HepG2 (cell line): ENCODE results near the gene SLC12A3. TPM values are rescaled to one million over a fixed set of nuclear protein-coding genes. Genes with fewer than 3 reads are reported as not detected.

ENCODE experiments used
- MXD4 ChIP-seq: IDR thresholded peaks from 2 replicates; pipeline ENCODE4 v1.6.1; 2016; ENCODE audit warnings: mild to moderate bottlenecking, missing biosample characterization, missing genetic modification reagents
- RXRA ChIP-seq: sonication (generic); formaldehyde crosslinking; IDR thresholded peaks from 2 replicates; pipeline ENCODE4 v1.5.1; 2020; ENCODE audit warnings: missing genetic modification reagents
- ZFP36L2 ChIP-seq: sonication (generic); formaldehyde crosslinking; IDR thresholded peaks from 2 replicates; pipeline ENCODE4 v1.4.0; 2020; ENCODE audit warnings: missing genetic modification reagents
- ZNF280B ChIP-seq: sonication (generic); formaldehyde crosslinking; IDR thresholded peaks from 2 replicates; pipeline ENCODE4 v1.5.0; 2020; ENCODE audit warnings: missing genetic modification reagents, mild to moderate bottlenecking, borderline replicate concordance
- polyA plus RNA-seq, 8 experiments: library from polyadenylated mRNA; depleted of rRNA in 3 of 8; stranded (reverse) in 7 of 8; unstranded in 1 of 8; fragments of >200 nt; fragmentation: Illumina TruSeq in 4 of 8; extraction: Trizol in 4 of 8; gene quantifications; 2 replicates each; pipeline versions ENCODE4 v1.2.1 to v1.2.3, GENCODE V29; 2011 to 2016; ENCODE audit warnings: low read depth in 4 of 8, missing spikeins in 1 of 8, mixed read lengths in 1 of 8; ENCODE audit not compliant: insufficient read depth in 1 of 8
- total RNA-seq, 5 experiments: library from RNA; depleted of rRNA; stranded (reverse); fragments of >200 nt; fragmentation: Illumina TruSeq; extraction: Trizol; gene quantifications; 2 replicates each; pipeline ENCODE4 v1.2.3, GENCODE V29; 2016; ENCODE audit warnings: low read depth in 1 of 5
- TF ChIP-seq, protein P1 (sequence below): sonication (generic); formaldehyde crosslinking; IDR thresholded peaks from 2 replicates; pipeline ENCODE4 v1.4.0; 2020; ENCODE audit warnings: missing genetic modification reagents, mild to moderate bottlenecking, borderline replicate concordance
- TF ChIP-seq, protein P2 (sequence below): sonication (generic); formaldehyde crosslinking; IDR thresholded peaks from 2 replicates; pipeline ENCODE4 v1.4.0; 2020; ENCODE audit warnings: missing genetic modification reagents, borderline replicate concordance
- TF ChIP-seq, protein P3 (sequence below): sonication (generic); formaldehyde crosslinking; IDR thresholded peaks from 2 replicates; pipeline ENCODE4 v1.8.1; 2022; ENCODE audit warnings: low read depth, mild to moderate bottlenecking, missing genetic modification reagents
- TF ChIP-seq, protein P4 (sequence below): sonication (generic); formaldehyde crosslinking; IDR thresholded peaks from 2 replicates; pipeline ENCODE4 v1.5.0; 2020; ENCODE audit warnings: missing genetic modification reagents
- TF ChIP-seq, protein P5 (sequence below), 2 experiments: fragments of 450-650 bp in 1 of 2; sonication (generic) in 1 of 2; formaldehyde crosslinking; IDR thresholded peaks; 2 replicates each; pipeline versions ENCODE4 v1.5.0 to v1.8.0; 2020 to 2022; ENCODE audit warnings: mild to moderate bottlenecking in 1 of 2, missing genetic modification reagents in 1 of 2
- TF ChIP-seq, protein P6 (sequence below): IDR thresholded peaks from 2 replicates; pipeline ENCODE4 v1.6.1; 2016; ENCODE audit warnings: low read depth

Gene SLC12A3
- total and polyA plus RNA-seq, 2 of the 13 experiments (the other 11 are each of a cell fraction or from before 2014, with no cell fraction given), result 6.2 TPM; not detected in 1

DNA sequence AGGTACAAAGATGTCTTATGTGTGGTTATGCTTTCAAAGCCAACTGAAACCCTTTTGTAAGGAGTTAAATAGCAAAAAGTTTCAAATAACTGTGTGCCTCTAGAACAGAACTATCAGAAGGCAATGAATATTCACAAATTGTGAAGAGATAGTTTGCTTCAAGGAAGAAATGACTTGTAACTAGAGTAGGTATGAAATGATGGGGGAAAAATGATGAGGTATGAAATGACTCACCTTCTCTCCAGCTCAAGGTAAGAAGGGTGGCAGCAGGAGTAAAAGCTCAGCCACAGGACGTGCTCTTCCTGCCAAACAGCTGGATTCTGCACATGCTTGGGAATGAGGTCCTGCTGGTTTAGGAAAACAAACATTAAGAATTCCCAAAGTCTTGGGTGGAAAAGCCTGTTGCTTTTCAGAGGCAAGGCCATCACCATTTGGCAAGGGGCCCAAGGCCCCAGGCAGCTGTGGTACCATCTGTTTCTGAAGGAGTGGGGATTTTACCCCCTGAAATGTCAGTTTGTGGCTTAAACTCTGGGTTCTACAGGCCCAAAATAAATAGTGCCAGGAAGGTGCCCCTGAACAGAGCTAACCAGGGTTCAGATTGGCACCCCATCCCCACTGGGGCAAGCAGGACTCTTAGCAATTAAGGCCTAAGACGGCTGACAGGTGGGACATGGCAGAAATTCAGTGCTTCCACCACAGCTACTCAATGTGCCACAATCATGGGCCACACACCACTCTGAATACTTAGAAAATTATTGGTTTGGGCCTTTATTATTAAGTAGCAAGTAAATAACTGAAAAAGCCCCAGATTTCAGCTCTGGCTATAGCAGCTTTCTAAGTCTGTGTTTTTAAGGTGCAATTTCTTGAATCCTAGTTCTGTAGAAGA is 80.2 kb downstream of the SLC12A3 start (continued):
- TF ChIP-seq, protein P1, sequence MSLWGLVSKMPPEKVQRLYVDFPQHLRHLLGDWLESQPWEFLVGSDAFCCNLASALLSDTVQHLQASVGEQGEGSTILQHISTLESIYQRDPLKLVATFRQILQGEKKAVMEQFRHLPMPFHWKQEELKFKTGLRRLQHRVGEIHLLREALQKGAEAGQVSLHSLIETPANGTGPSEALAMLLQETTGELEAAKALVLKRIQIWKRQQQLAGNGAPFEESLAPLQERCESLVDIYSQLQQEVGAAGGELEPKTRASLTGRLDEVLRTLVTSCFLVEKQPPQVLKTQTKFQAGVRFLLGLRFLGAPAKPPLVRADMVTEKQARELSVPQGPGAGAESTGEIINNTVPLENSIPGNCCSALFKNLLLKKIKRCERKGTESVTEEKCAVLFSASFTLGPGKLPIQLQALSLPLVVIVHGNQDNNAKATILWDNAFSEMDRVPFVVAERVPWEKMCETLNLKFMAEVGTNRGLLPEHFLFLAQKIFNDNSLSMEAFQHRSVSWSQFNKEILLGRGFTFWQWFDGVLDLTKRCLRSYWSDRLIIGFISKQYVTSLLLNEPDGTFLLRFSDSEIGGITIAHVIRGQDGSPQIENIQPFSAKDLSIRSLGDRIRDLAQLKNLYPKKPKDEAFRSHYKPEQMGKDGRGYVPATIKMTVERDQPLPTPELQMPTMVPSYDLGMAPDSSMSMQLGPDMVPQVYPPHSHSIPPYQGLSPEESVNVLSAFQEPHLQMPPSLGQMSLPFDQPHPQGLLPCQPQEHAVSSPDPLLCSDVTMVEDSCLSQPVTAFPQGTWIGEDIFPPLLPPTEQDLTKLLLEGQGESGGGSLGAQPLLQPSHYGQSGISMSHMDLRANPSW (CRISPR knock-in tag), result no peak
- TF ChIP-seq, protein P2, sequence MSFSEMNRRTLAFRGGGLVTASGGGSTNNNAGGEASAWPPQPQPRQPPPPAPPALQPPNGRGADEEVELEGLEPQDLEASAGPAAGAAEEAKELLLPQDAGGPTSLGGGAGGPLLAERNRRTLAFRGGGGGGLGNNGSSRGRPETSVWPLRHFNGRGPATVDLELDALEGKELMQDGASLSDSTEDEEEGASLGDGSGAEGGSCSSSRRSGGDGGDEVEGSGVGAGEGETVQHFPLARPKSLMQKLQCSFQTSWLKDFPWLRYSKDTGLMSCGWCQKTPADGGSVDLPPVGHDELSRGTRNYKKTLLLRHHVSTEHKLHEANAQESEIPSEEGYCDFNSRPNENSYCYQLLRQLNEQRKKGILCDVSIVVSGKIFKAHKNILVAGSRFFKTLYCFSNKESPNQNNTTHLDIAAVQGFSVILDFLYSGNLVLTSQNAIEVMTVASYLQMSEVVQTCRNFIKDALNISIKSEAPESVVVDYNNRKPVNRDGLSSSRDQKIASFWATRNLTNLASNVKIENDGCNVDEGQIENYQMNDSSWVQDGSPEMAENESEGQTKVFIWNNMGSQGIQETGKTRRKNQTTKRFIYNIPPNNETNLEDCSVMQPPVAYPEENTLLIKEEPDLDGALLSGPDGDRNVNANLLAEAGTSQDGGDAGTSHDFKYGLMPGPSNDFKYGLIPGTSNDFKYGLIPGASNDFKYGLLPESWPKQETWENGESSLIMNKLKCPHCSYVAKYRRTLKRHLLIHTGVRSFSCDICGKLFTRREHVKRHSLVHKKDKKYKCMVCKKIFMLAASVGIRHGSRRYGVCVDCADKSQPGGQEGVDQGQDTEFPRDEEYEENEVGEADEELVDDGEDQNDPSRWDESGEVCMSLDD (CRISPR knock-in tag), result no peak
- no peak for TF ChIP-seq MXD4 (CRISPR knock-in tag)
- no peak for TF ChIP-seq RXRA (CRISPR knock-in tag)
- TF ChIP-seq, protein P3, sequence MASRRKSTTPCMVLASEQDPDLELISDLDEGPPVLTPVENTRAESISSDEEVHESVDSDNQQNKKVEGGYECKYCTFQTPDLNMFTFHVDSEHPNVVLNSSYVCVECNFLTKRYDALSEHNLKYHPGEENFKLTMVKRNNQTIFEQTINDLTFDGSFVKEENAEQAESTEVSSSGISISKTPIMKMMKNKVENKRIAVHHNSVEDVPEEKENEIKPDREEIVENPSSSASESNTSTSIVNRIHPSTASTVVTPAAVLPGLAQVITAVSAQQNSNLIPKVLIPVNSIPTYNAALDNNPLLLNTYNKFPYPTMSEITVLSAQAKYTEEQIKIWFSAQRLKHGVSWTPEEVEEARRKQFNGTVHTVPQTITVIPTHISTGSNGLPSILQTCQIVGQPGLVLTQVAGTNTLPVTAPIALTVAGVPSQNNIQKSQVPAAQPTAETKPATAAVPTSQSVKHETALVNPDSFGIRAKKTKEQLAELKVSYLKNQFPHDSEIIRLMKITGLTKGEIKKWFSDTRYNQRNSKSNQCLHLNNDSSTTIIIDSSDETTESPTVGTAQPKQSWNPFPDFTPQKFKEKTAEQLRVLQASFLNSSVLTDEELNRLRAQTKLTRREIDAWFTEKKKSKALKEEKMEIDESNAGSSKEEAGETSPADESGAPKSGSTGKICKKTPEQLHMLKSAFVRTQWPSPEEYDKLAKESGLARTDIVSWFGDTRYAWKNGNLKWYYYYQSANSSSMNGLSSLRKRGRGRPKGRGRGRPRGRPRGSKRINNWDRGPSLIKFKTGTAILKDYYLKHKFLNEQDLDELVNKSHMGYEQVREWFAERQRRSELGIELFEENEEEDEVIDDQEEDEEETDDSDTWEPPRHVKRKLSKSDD, result no peak
- TF ChIP-seq, protein P4, sequence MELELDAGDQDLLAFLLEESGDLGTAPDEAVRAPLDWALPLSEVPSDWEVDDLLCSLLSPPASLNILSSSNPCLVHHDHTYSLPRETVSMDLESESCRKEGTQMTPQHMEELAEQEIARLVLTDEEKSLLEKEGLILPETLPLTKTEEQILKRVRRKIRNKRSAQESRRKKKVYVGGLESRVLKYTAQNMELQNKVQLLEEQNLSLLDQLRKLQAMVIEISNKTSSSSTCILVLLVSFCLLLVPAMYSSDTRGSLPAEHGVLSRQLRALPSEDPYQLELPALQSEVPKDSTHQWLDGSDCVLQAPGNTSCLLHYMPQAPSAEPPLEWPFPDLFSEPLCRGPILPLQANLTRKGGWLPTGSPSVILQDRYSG, result no peak
- TF ChIP-seq, protein P5, sequence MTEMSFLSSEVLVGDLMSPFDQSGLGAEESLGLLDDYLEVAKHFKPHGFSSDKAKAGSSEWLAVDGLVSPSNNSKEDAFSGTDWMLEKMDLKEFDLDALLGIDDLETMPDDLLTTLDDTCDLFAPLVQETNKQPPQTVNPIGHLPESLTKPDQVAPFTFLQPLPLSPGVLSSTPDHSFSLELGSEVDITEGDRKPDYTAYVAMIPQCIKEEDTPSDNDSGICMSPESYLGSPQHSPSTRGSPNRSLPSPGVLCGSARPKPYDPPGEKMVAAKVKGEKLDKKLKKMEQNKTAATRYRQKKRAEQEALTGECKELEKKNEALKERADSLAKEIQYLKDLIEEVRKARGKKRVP (CRISPR knock-in tag; IDR thresholded peaks at IDR 0.05), result 0 out of 4 replicates have a peak, but pooled peaks of 1 of the 2 experiments have one; percentile 4
- no peak for TF ChIP-seq ZNF280B (CRISPR knock-in tag)
- TF ChIP-seq, protein P6, sequence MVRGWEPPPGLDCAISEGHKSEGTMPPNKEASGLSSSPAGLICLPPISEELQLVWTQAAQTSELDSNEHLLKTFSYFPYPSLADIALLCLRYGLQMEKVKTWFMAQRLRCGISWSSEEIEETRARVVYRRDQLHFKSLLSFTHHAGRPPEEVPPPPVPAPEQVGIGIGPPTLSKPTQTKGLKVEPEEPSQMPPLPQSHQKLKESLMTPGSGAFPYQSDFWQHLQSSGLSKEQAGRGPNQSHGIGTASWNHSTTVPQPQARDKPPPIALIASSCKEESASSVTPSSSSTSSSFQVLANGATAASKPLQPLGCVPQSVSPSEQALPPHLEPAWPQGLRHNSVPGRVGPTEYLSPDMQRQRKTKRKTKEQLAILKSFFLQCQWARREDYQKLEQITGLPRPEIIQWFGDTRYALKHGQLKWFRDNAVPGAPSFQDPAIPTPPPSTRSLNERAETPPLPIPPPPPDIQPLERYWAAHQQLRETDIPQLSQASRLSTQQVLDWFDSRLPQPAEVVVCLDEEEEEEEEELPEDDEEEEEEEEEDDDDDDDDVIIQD (CRISPR knock-in tag), result no peak
- no peak for TF ChIP-seq ZFP36L2 (CRISPR knock-in tag)
